Body of pancreas (tissue), 4 donors: Measurements from ENCODE around the gene CBLIF.

Source experiments
- POLR2A ChIP-seq, 3 donors: fragments of 450-650 bp; IDR thresholded peaks; one replicate each; pipeline ENCODE4 v1.6.1; 2016; ENCODE audit warnings: antibody characterized with exemption in 3 of 3, mild to moderate bottlenecking in 2 of 3
- TF ChIP-seq, protein P1 (sequence below), 7 experiments: fragments of 450-650 bp in 4 of 7; fragments of 200-600 bp in 3 of 7; sonication (generic) in 3 of 7; IDR thresholded peaks; one replicate each; pipeline ENCODE4 v1.5.1; 2016 to 2019; ENCODE audit warnings: antibody characterized with exemption in 7 of 7

DNA sequence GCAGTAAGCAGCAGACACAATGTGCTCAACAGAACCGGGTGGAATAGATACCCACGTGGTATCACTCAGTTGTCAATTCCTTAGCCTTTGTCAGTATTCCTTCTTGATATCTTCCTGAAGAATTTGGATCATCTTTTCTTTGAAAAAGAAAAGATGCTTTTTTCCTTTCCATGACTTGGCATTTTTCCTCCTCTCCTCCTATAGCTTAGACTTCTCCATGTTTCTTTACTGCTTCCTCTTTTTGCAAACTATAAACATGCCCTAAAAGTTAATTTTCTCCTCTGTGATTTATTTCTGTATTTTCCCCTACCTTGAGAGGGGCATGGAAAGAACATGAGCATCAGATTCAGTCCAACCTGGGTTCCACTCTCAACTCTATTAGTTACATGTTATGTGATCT lies 11.7 kb downstream of the CBLIF start:
- TF ChIP-seq, protein P1, sequence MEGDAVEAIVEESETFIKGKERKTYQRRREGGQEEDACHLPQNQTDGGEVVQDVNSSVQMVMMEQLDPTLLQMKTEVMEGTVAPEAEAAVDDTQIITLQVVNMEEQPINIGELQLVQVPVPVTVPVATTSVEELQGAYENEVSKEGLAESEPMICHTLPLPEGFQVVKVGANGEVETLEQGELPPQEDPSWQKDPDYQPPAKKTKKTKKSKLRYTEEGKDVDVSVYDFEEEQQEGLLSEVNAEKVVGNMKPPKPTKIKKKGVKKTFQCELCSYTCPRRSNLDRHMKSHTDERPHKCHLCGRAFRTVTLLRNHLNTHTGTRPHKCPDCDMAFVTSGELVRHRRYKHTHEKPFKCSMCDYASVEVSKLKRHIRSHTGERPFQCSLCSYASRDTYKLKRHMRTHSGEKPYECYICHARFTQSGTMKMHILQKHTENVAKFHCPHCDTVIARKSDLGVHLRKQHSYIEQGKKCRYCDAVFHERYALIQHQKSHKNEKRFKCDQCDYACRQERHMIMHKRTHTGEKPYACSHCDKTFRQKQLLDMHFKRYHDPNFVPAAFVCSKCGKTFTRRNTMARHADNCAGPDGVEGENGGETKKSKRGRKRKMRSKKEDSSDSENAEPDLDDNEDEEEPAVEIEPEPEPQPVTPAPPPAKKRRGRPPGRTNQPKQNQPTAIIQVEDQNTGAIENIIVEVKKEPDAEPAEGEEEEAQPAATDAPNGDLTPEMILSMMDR (IDR thresholded peaks at IDR 0.05), result no peak
- TF ChIP-seq POLR2A (IDR thresholded peaks at IDR 0.05), result no peak
